IPS-NIHi7 (cell line): ENCODE measurements around the gene ZNF503.
"Not testable (repeated sequence)": the region's sequence is repeated elsewhere in the genome, so short reads cannot be mapped to it uniquely, and the experiment has no call there.

Experiments
- DNase-seq: peaks from one replicate; pipeline ENCODE4 v3.0.0; 2012; ENCODE audit warnings: mixed read lengths; ENCODE audit errors: extremely low spot score

Gene ZNF503

DNA sequence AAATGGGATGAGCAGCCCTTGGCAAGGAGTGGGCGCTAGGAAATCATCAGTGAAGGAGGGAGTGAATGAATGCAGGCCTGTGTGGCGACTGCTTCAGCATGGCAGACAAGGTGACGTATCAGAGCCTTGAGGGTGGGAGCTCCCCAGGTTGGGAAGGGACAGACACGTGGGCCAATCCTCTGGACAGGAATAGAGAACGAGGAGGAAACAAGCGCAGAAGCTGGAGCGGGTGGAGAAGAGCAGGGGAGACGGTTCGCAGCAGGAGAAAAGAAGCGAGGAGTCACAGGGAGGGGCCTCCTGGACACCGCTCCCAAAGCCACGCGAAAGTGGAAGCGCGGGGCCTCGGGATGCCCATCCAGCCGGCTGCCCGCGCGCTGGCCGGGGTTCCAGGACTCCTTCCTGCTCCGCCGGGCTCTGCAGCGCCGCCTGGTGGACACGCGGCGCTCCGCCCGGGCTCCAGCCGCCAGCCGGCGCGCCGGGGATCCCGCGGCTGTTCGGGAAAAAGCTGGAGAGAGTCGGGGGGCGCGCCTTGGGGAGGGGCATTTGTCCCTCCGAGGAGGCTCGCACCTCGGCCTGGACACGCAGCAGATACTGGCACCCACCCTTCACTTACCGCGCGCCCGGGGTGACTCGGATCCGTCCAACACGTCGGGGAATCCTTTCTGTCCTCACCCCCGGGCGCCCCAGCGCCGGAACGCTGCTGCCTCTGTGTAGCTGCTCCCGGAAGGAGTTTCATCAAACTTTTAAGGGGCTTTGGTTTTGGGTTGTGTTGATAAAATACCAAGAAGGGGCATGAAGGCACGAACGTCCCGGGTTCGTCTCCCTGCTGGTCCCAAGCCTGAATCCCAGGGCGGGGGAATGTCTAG lies 6.3 kb downstream of the ZNF503 start:
- DNase-seq = peak; percentile 91

DNA sequence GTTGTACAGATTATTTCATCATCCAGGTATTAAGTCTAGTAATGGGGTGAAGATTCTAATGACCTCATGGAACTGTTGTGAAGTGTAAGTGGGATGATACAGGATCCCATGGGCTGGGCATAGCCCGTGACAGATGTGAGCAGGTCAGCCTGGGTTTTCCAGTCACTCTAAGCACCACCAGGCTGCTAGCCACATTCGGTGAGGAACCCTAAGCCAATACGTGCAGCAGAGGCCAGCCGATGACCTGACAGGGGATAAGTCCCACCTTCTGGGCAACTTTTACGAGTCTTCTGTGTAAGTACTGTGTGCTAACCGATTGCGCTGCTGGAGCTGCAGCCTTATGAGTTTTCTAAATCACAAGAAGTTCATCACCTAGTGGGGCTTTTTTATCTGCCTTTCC lies 7.3 kb downstream of the ZNF503 start:
- no peak for DNase-seq

DNA sequence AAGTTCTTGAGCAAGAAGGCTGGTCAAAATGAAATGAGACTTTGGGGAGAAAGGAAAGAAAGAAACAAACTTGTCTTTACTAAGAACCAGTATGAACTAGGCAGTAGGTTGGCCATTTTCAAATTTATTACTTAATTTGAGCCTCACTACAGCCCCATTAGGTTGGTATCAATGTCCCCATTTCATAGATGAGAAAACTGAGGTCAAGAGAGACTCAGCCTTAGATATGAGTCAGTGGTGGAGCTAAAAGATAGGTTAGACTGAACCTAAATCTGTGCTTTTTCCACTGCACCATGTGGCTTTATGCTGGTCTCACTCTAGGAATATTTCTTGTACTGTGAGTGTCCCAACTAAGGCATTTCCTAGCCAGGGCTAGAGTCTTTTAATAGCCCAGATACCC lies 8.8 kb downstream of the ZNF503 start:
- DNase-seq = no peak

DNA sequence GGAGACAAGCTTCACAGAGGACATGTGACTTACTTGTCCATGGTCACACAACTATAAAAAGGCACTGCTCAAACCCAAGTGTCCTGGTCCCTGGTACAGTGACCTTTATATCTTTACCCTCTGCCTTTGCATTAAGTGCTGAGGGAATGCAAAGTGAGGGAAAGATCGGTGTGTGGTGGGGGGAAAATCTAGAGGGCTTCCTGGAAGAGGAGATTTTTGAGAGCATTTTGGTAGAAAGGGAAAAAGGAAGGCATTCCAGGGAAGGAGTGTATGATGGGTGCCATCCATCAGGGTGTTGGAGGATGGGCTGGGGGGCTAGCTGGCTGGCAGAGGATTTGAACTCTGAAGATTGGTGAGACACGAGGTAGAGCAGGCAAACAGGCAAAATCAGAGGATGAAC lies 9.3 kb downstream of the ZNF503 start:
- DNase-seq = no peak

DNA sequence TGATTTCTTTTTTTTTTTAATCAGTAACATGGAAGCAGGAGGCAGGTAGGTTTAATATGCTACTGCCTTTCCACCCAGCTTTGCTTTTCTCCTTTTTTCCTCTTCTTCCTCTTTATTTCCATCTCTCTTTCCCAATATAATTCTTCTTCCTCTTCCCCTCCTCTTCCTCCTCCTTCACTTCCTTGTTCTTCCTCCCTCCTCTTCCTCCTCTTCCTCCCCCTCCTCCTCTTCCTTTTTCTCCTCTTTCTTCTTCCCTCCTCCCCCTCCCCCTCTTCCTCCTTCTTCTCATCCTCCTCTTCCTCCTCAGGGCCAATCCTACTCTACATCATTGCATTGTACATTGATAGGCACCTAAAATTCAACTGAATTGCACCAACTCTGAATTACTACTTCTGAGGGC lies 11.4 kb downstream of the ZNF503 start:
- no peak for DNase-seq

DNA sequence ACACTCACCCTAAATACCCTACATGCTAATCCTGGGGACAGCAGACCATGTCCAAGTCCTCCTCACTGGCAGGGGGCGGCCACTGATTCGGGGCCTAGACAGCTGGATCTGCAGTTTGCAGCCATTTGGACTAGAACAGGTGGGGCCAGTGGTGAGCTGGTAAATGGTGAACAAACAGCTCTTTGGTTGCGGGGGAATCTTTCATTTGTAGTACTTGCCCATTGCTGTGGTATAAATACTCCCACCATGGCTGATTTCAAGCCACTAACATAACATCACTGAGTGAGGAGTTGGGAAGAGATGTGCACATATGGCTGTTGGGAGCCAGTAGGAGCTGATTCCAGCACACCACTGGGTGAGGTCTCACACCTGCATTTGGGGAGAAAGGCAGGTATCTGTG lies 13.5 kb downstream of the ZNF503 start:
- no peak for DNase-seq

DNA sequence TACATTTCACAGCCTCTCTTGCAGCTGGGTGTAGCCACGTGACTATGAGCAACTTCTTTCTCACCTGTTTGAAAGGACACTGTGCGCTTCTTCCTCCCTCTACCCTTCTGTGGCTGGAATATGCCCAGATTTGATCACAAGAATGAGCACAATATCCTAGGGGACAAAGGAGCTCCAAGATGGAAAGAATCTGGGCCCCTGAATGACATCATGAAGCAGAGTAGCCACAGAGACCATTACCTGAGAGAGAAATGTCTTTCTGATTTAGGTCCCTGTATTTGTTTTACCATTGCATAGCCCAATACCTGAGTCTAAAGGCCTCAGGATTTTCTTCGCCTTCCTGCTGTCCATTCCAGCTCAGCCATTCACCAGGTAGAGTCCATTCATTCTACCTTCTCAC lies 15.4 kb downstream of the ZNF503 start:
- no peak for DNase-seq

DNA sequence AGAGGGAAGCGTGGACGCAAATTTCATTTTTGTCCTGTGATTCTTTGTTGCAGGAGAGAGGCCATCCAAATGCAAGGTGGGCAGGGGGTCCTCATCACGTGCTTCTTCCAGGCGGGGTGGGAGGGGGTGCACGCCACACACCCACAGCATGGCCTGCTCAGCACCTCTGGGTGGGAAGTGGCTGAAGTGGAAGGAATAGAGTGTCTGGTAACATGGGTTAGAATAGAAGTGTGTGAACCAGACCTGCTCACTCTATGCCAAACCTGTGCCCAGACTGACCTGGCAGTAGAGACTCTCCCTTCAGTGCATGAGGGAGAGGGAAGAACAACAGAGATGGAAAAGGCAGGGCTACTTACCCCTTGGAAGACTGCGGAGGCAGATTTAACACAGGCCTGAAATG lies 21.7 kb downstream of the ZNF503 start:
- DNase-seq = no peak

DNA sequence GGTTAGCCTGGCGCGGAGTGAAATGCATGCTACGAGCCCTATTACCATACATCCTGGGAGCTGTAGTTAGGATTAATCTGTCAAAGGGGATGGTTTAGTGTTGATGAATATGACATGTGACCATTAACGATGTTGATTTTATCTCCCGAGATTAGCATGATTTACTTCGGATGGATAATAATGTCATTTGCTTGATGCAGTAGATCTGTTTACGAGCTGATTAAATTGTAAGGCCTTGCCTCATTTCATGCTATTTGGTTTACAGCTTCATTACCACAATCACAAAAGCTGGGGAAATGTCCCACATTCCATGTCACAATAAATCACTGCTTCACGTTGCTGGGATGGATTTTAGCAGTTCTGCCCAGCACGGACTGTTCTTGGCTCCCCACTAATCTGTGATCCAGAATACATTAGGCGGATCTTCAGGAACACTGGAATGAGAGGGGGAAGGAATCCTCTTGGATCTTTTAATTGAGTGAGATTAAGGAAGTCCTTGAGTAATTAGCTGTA lies 22.3 kb downstream of the ZNF503 start:
- DNase-seq = no peak

DNA sequence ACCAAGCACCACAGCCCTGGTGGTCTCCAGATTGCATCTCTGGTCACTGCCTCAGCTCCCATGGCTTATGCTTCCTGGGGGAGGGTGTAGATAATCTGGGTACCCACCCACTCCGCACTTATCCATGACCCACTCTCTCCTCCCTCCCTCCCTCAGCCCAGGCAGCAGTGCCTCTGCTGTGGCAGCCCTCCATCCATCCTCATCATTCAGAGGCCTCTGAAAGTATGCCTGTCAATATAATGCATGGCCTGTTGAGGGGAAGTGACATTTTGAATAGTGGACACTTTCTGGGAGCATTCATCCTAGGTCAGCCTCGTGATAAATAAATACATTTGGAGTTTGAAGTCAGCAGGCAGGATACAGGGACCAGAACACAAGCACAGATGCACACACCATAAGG lies 23.2 kb downstream of the ZNF503 start:
- no peak for DNase-seq

DNA sequence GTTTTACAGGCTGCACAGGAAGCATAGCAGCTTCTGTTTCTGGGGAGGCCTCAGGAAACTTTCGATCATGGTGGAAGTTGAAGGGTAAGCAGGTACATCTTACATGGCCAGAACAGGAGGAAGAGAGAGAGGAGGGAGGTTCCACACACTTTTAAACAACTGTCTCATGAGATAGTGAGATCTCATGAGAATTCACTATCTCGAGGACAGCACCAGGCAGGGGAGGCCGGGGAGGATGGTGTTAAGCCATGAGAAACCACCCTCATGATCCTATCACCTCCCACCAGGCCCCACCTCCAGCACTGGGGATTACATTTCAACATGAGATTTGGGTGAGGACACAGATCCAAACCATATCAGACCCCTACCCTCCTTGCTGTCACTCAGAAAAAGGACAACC lies 23.7 kb downstream of the ZNF503 start:
- no peak for DNase-seq

DNA sequence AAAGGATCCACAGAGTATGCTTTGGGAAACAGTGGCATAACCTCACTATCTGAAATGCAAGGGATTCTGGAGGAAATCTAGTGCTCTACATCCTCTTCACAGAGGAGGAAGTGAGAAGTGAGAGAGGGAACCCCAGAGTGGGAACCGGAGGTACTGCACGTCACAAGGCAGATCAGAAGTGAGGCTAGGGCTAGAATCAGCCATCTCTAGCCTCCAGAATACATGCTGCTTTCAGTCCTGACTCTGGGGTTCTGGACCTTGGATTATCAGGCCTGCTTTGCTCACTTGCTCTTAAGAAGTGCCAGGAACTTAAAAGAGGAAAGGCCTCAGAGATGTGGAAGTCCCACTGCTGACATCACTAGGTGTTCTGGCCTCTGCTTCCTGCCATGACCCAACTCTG lies 25.7 kb downstream of the ZNF503 start:
- no peak for DNase-seq

DNA sequence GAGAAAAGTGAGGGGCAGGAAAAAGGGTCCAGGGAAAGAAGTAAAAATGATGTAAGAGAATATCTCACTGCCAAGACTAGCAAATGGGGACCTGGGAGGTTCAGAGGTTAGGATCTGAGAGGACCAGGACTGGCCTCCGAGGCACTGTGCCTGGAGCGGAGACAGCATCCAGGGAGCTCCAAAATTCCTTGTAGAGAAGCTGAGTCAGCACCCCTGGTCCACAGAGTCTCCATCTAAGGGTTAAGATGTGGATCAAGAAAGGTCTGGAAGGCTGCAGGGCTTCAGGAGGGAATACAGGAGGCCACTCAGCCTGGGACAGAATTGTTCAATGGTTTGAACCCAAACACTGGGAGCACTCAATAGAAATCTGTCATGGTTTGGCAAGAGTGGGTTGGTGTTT lies 30.6 kb downstream of the ZNF503 start:
- DNase-seq = no peak

DNA sequence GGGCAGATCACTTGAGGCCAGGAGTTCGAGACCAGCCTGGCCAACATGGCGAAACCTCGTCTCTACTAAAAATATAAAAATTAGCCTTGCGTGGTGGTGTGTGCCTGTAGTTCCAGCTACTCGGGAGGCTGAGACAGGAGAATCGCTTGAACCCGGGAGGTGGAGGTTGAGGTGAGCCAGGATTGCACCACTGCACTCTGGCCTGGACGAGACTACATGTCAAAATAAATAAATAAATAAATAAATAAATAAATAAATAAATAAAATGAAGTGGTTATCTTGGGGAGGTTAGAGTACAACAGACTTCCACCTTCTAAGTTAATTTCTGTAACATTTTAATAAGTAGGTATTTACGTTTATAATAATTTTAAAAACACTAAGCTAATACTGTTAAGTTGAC lies 31.7 kb downstream of the ZNF503 start:
- DNase-seq = not testable (repeated sequence)

DNA sequence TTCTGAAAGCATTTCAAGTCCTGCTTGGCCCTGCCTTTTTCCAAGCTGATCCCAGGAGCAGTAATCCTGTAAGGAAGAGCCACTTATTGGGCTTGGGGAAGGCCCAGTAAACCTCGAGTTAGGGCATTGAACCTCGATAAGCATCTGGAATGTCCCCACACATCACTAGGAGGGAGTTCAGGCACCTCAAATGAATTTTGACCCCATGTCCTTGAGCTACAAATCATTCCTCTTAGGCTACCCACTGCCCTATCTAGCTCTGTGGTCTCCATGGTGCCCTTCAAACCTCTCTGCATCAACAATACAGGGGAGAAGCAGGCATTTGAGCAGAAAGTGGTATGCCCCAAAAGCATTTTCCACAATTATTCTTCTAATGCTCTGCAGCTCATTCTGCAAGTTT lies 33.7 kb downstream of the ZNF503 start:
- no peak for DNase-seq

DNA sequence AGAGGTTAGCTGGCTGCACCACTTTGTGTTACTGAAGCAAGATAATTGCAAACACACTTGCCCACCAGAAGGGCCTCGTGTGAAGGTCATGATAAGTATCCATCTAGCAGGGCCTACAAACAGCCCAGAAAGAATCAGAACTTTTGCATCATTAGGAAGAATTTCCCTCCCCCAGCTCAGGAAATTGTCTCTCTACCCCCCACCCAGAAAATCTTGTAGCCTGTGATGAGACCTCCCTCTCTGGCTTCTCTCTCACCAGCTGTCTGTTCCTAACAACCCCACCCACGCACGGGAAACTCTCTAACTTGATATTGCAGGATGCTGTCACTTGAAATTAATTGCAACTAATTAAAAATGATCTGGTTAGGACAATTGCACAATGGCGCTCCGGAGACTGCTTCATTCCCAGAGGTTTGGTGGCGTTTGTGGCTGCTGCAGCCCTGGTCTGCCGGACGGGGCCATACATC lies 34.5 kb downstream of the ZNF503 start:
- DNase-seq = no peak

DNA sequence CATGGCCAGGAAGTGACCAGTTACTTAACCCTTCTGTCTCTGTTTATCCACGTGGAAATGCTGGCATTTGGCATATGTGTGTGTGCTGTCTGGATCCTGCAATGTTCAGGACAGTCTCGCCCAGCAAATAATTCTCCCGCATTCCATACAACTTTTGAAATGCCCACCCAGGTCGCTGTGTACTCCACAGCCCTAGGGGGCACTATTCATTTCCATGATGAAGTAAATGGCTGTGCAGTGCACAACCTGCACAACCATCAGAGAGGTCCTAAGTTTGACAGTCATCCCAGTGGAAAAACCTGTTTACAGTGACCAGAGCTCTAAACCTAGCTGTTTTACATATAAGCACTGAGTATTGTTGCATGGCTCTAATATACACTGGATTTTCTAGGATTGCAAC lies 38.1 kb downstream of the ZNF503 start:
- no peak for DNase-seq

DNA sequence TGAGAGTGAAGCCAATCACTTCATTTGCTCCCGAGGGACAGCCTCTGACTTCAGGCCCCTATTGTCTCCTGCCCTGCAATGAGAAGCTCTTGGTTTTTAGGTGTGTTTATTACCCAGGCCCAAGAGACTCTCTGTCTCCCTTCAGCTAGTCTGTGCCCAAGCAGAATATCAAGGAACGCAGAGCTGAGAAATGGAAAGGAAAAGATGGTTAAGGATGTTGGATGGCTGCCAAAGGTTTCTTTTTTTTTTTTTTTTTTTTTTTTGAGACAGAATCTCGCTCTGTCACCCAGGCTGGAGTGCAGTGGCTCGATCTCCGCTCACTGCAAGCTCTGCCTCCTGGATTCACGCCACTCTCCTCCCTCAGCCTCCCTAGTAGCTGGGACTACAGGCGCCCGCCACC lies 41.7 kb downstream of the ZNF503 start:
- DNase-seq = not testable (repeated sequence)

DNA sequence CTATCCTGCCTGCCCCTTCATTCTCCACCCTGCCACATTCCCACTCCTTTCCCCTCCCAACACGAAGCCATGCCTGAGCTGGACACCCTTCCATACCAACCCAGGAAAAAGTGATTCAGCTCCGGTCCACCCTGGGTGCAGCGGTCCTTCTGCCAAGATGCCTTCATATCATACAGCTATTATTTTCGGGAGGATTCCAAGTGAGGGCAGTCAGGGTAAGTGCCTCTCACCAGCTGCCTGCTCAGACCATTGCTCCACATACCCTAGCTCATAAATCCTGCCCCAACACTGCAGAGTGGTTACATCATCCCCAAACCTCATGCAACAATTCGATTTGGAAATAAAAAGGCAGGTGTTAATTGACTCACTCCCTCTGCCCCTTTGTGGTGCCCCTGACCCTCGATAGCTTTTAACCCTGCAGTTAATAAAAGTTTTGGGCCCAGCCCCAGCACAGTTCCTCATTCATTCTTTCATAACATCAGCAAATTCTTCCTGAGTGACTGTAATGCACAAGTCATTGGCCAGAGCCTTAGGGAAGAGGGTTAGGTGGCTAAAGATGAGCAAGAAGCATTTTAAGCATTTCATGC lies 42.6 kb downstream of the ZNF503 start:
- no peak for DNase-seq

DNA sequence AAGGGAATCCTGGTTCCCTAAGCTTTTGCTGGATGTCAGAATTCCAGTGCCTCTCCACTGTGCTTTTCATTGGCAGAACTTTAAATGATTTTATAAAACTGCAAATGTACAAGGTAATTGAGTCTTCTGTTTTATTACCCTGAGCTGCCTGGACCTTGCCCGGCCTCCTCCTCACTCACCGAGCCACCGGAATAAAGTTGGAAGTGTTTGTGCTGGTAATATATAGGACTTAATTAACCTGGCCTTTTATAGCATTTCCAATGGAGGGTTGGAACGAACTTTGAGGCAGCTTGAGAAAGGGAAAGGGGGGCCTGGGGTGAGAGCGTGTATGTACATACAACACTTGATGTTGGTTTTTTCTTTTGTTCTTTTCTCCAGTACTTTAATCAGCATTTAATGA lies 43.4 kb downstream of the ZNF503 start:
- no peak for DNase-seq

DNA sequence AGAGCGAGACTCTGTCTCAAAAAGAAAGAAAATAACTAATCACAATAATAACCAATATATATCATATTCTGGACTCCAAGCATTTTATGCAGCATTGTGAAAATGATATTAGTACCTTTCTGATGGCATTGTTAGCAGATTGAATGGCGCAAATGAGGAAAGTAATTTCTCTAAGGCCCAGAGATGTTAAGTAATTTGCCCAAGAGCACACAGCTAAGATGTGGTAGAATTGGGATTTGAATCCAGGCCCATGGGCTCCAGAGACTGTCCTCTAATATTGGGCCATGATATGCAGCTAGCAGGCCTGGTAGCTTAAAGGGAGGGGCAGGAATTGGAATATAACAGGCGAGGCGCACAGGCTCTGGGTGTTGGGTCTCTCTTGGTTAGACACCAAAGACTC lies 44.1 kb downstream of the ZNF503 start:
- DNase-seq = no peak

DNA sequence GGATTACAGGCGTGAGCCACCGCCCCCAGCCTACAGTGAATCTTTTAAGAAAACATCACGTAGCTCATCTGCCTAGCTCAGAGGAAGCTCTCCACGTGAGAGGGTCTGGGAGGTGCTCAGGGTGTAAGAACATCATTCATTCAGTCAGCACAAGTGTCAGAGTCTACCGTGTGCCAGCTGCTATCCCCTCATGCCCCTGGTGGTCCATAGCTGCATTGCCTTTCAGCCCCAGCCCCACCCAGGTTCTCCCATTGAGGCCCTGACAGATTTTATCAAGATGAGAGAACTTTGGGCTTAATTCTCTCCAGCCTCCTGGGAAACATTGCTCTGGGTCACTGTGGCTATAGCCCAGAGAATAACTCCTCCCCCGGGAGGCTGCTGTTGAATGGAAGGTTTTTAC lies 45.1 kb downstream of the ZNF503 start:
- DNase-seq = no peak

DNA sequence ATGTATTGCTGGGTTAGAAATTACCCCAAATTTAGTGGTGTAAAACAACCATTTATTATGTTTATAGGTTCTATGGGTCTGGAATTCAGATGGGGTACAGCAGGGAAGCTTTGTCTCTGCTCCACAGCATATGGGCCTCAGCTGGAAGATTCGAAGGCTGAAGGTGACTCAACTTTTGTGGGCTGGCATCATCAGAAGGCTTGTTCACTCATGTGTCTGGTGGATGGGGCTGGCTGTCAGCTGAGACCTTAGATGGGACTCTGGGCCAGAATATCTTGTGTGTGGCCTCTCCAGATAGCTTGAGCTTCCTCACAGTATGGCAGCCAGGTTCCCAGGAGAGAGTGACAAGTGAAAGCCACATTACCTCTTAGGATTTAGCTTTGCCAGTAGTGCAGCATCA lies 45.9 kb downstream of the ZNF503 start:
- DNase-seq = no peak
